Activated CD4-positive, alpha-beta T cell treated with anti-CD3 and anti-CD28 coated beads, Interleukin-2, amount 50 U/mL, for 48 hours (primary cell): ENCODE measurements around the gene TIMM17A.
A peak's percentile ranks its signal among the peaks of the same experiment; 100 is the strongest.
"Not testable (repeated sequence)": the region's sequence is repeated elsewhere in the genome, so short reads cannot be mapped to it uniquely, and the experiment has no call there.

Experiments
- DNase-seq, 2 experiments: peaks; one replicate each; pipeline ENCODE4 v3.0.0-alpha.2; 2020

Gene TIMM17A

DNA sequence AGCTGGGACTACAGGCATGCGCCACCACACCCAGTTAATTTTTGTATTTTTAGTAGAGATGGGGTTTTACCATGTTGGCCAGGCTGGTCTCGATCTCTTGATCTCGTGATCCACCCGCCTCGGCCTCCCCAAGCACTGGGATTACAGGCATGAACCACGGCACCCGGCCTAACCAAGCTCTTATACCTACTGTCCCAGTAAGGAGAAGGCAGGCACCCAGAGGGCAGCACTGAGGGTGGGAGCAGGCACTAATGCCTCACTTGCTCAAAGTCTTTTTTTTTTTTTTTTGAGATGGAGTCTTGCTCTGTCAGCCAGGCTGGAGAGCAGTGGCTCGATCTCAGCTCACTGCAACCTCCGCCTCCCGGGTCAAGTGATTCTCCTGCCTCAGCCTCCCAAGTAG, 15.0 kb upstream of the TIMM17A start:
- not testable (repeated sequence) for DNase-seq

DNA sequence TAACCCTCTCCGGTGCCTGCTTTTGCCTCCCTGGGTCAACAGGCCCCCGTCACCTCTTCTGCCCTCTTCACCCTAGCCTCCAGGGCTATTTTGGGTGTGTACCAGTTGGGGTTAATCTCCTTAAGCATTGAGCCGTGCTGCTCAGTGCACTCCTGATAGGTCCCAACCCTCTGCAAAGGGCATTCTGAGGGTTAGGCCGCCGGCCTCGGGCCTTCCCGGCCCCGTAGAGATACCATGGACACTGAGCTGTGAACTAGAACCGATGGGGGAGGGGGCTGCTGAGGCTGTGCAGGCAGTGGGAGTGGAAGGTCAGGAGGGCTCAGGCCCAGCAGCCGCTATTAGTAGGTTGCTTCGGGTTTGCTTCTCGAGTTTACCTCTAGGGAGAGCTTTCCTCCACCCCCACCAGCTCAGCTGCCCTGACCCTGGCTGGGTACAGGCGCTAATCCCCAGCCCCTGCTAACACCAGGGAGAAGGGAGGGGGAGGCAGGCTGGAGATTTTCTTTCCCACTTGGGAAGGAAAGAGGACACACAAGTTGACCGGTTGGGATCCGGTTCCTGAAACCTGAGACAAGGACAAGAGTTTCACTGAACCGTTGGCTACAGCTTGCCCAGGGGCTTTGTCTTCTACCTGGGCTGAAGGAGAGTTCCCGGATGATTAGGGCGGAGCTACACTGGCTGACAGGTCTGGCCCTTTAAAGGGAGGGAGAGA, 13.7 kb upstream of the TIMM17A start:
- no peak for DNase-seq

GRCh38 chr1:201942129-201942495, 13.2 kb upstream of the TIMM17A start:
- no peak for DNase-seq

- no peak for DNase-seq
These were observed 11.3 kb upstream of the TIMM17A start for GRCh38 chr1:201944002-201944401.

GRCh38 chr1:201944639-201945038, 10.7 kb upstream of the TIMM17A start:
- DNase-seq, result no peak

DNA sequence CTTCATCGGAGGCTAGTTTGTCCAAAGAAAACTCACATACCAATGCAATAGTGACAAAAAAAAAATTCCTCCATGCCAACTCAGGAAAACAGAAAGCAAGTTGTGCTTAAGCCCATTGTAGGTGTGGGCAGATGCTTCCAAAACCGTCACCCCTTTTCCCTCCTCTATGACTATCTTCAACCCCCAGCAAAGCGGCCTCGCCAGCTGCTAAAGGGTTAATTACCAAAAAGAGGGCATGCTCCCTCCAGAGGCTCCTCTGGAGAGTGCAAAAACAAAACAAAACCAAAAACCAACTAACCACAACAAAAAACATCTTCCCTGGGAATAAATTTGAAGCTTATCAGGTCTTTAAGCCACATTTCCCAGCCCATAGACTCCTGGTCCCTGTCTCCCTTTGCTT, 10.1 kb upstream of the TIMM17A start:
- no peak for DNase-seq

GRCh38 chr1:201945863-201946223, 9.5 kb upstream of the TIMM17A start:
- DNase-seq, result no peak

DNA sequence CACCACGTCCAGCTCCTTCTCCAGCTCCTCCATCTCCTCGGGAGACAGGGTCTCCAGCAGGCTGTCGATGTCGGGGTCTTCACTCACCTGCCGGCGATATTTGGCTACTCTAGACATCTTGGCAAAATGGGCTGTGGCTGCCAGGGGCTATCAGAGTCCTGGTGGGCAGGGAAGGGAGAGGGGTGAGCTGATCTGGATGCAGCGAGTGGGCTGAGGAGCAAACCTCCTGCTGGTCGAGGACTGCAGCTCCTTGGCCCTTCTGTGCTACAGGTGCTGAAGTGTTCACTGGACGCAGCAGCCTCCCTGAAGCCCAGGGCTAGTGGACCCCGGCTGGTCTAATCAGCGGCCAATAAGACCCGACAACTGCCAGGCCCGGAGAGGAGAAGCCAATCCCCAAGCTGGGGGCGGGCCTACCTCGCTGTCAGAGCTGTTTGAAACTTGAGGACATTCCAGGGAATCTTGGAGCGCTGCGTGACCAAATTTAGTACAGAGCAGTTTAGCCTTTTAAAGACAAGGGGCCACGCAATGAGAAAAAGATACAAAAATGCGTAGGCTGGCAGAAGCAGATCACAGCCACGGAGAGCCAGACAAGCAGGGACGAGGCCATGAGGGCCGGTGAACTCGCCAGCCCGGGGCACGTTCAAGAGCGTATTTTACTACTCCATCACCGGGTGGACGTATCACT, 8.9 kb upstream of the TIMM17A start, which contains the start of gene LMOD1:
Gene LMOD1, minus strand, starts transcription at position 325 of the 685 bp plus-strand sequence. Its CDS starts 208 bp downstream, at position 117.
- peak in 1 of 2 experiments; percentile 5 for DNase-seq

GRCh38 chr1:201947697-201948008, 7.7 kb upstream of the TIMM17A start:
- no peak for DNase-seq

- no peak for DNase-seq
These were observed 5.8 kb upstream of the TIMM17A start for GRCh38 chr1:201949491-201949890.

GRCh38 chr1:201954263-201955008, 867 bp upstream of the TIMM17A start:
- peak; percentile 19 to 41 for DNase-seq

DNA sequence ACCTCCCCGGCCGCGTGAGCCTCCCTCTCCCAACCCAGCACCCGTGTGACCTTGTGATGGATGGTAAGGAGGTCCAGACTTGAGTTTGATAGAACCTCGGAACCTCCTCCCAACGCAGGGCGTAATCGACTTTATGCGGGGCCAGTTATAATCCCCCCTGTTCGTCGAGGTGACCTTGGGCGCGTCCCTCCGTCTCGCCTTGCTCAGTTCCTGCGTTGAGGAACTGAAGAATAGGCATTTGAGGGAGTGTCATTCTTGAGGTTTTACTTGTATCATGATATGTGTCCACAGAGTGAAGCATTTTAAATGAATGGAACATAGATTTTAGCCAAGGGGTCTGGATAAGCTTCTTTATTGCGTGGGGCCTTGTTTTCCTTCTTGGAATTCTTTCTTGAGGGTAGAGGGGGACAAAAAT, 433 bp downstream of the TIMM17A start:
- DNase-seq, result no peak

- DNase-seq, result no peak
These were observed 3.0 kb downstream of the TIMM17A start for GRCh38 chr1:201958348-201958747.

DNA sequence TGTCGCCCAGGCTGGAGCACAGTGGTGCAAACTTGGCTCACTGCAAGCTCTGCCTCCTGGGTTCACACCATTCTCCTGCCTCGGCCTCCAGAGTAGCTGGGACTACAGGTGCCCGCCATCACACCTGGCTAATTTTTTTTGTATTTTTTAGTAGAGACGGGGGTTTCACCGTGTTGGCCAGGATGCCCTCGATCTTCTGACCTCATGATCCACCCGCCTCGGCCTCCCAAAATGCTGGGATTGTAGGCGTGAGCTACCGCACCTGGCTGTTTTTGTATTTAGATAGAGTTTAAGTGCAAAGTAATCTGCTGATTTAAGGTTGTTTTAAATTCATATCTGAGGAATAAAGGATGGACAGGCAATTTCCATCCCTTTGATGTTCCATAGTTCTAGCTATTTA, 7.1 kb downstream of the TIMM17A start:
- not testable (repeated sequence) for DNase-seq

DNA sequence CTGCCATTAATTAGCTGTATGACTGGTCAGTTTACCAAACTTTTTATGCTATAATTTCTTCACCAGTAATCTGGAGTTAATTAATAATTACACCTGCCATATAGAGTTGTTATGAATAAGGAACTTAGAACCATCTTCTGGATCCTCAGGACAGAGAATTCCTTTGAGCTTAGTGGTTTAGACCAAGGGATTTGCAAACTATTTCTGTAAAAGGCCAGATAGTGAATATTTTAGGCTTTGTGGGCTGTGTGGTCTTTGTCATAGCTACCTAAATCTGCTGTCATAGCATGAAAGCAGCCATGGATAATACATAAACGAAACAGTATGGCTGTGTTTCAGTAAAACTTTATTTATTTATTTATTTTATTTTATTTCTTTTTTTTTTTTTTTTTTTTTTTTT, 9.0 kb downstream of the TIMM17A start:
- no peak for DNase-seq

GRCh38 chr1:201966171-201966570, 10.9 kb downstream of the TIMM17A start:
- DNase-seq, result no peak

DNA sequence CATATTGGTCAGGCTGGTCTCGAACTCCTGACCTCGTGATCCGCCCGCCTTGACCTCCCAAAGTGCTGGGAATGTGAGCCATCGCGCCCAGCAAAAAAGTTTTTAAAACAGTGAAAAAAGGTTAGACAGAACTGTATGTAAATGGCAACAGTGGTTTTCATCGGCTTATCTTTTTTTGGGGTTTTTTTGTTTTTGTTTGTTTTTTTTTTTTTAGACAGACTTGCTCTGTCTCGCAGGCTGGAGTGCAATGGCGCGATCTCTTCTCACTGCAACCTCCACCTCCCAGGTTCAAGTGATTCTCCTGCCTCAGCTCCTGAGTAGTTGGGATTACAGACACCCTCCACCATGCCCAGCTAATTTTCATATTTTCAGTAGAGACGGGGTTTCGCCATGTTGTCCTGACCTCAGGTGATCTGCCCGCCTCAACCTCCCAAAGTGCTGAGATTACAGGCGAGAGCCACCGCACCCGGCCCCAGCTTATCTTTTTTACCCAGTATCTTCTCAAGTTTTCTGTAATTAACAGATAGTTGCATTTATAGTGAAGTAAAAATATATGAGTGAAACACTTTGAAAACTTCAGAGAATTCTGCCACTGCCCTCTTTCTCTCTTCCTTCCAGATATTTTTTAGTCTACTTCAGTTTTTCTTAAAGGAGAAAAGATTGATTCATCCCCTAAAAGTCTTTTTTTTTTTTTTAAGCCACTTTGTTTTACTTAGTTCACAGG, 13.1 kb downstream of the TIMM17A start:
- no peak for DNase-seq

DNA sequence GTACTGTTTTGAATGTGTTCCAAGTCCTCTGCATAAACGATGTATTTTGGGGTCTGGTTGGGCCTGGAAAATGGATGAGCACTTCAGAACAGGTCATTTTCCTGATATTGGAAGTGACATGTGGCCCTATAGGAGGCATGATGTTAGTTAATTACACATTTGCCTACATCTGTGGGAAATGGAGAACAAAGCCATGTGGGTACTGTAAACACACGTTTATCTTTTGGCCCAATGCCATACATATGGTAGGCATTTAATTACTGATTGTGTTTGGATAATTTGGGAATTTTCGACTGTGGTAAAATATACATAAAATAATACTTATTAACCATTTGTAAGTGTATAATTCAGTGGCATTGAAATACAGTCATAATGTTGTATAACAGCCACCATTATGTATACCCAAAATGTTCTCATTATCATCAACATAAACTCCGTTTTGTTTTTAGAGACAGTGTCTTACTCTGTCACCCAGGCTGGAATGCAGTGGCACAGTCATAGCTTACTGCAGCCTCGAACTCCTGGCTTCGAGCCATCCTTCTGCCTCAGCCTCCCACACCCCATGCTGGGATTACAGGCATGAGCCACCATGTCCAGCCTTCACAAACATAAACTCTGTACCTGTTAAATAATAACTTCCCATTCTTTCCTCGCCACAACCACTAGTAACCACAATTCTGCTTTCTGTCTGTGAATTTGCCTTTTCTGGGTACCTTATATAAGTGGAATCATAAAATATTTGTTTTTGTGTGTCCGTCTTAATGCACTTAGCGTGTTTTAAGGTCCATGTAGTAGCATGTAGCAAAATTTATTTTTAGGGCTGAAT, 15.2 kb downstream of the TIMM17A start:
- DNase-seq, result no peak

DNA sequence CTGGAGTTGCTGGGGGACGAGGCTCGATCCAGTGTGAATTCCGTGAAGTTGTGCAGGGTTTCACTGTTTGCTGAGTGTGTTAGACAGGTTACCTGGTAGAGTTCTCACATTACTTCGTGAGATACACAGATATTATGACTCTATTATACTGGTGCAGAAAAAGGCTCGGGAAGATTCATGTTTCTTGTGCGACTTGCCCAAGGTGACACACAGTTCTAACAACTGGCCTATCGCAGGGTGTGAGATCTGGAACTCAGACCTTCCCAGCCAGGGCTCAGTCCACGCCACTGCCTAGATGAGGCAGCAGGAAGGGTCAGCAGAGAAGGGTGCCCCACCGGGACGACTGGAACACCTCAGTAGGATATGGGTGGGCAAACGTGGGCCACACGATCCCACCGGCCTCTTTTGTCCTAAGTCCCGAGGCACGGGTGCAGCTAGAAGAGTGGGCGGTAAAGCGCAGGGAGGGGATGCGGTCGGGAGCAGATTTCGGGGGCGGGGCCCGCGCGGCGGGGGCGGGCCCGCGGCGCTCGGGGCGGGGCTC, 26.8 kb downstream of the TIMM17A start:
- DNase-seq, result peak; percentile 75 to 81

- peak; percentile 56 to 60 for DNase-seq
These were observed 27.5 kb downstream of the TIMM17A start, which contains the start of gene RNPEP for GRCh38 chr1:201982623-201983379. TSS of gene RNPEP (plus strand) at chr1:201982648. CDS start at chr1:201982667, 19 bp downstream.

DNA sequence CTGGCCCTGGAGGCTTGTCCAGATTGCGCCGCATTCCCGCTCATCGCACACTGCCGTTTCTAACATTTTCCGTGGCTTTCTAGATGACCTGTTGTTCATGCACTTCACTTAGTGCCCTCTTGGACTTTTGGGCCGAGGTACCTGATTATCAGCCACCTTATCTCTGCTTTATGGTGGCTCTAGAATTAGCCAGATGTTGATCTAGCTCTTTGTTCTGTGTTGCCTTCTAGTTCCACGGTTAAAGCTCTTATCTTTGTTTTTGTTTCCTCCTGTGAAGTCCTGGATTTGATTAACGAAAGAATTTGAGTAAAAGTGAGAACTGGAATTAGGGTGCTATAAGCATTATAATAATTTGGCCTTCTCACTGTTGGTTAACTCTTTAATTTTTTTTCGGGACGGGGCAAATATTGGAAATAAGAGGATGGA, 28.1 kb downstream of the TIMM17A start:
- no peak for DNase-seq
